AG10803 (cell line): ENCODE results near the gene ELOVL4.

Experiments
- DNase-seq: peaks from one replicate; pipeline ENCODE4 v3.0.0; 2010; ENCODE audit warnings: low read depth
- H3K4me3 ChIP-seq: 2 replicates; pipeline ENCODE4 v1.5.1; 2011; ENCODE audit warnings: mild to moderate bottlenecking, low read length, control low read depth
- TF ChIP-seq, protein P1 (sequence below): conservative IDR thresholded peaks from 2 replicates; pipeline ENCODE4 v1.5.1; 2011; ENCODE audit warnings: mild to moderate bottlenecking, low read length, control low read depth, inconsistent platforms

The ELOVL4 gene

DNA sequence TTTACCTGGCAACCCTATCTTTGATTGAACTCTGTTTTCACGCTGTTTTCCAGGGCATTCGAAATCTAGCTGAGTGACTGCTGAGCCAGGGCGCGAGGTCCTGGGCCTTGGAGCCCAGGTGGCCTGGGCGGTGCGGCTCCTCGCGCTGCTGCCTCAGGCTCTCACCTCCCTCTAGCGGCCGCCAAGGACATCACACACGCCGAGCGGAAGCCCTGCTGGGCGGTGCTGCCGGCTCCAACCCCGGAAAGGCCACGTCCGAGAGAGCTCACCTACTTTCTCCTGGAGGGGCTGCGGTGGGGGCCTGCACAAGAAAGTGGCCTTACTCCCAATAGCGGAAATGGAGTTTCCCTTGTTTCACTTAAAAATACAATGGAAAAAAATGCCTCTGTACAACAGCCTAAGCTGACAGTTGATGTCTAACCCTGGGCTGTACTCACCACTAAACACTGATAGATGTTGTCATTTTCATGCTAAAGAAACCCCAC, 77.7 kb downstream of the ELOVL4 start:
- H3K4me3 ChIP-seq: peak overlapping the region; percentile 25
- peak; percentile 60 for DNase-seq
- TF ChIP-seq, protein P1, sequence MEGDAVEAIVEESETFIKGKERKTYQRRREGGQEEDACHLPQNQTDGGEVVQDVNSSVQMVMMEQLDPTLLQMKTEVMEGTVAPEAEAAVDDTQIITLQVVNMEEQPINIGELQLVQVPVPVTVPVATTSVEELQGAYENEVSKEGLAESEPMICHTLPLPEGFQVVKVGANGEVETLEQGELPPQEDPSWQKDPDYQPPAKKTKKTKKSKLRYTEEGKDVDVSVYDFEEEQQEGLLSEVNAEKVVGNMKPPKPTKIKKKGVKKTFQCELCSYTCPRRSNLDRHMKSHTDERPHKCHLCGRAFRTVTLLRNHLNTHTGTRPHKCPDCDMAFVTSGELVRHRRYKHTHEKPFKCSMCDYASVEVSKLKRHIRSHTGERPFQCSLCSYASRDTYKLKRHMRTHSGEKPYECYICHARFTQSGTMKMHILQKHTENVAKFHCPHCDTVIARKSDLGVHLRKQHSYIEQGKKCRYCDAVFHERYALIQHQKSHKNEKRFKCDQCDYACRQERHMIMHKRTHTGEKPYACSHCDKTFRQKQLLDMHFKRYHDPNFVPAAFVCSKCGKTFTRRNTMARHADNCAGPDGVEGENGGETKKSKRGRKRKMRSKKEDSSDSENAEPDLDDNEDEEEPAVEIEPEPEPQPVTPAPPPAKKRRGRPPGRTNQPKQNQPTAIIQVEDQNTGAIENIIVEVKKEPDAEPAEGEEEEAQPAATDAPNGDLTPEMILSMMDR: peak; percentile 83

DNA sequence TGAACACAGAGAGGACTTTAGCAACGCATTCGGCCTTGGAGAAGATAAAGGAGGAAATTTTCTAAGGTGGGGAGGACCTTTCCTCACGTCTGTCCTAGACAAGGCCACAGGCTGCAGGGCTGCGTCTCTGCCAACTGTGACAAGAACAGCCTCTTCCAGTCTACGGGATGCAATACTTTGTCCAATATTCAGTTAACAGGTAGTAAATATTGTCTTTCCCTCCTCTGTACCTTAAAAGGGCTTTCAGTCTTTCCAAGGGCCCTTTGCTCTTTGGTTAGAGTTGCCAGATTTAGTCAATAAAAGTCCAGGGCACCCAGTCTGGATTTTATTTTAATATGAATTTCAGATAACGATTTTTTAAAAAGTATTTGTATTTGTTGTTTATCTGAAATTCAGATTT, 78.2 kb downstream of the ELOVL4 start:
- DNase-seq: no peak
- TF ChIP-seq, protein P1: no peak
- no peak overlapping the region for H3K4me3 ChIP-seq

DNA sequence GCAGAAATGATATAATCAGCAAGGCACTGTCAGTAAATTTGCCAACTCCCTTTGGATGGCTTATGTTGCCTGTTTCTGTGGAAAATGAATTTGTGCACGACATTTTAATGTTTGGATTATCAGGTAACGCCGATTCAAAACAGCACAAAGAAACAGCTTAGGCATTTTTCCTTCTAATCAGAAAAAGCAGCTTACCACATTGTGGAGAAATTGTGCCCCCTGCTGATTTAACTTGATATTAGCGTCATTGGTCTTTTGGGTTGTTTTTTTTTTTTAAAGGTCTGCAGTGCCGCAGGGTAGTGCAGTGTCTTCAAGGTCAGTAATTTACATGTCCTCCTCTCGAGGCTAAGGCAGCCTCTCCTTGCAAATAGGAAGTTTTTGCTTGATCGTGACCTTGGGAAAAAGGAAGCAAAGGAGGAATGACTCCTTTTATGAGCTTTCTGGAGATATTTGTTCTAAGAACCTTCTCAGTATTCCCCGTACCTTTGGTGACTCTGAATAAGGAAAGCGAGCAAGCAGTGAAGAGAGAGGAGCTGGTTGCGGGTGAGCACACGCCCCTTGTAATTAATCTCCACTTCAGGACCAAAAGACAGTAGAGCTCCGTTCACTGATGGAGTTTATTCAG, 79.1 kb downstream of the ELOVL4 start:
- DNase-seq: peak; percentile 65
- TF ChIP-seq, protein P1: peak; percentile 78
- peak overlapping the region; percentile 7; the same call in 1 of the 2 replicates for H3K4me3 ChIP-seq
